HepG2 (cell line): ENCODE results near the gene ID3. TPM values are rescaled to one million over a fixed set of nuclear protein-coding genes. Genes with fewer than 3 reads are reported as not detected.

Source experiments
- CC2D1A ChIP-seq: sonication (generic); formaldehyde crosslinking; IDR thresholded peaks from 2 replicates; pipeline ENCODE4 v1.8.1; 2023; ENCODE audit warnings: mild to moderate bottlenecking, missing genetic modification reagents
- DPF2 ChIP-seq: sonication (generic); formaldehyde crosslinking; IDR thresholded peaks from 2 replicates; pipeline ENCODE4 v1.4.0; 2020; ENCODE audit warnings: mild to moderate bottlenecking, low read depth, missing genetic modification reagents, borderline replicate concordance
- ISX ChIP-seq: sonication (generic); formaldehyde crosslinking; conservative IDR thresholded peaks from 2 replicates; pipeline ENCODE4 v1.5.0; 2020; ENCODE audit warnings: missing genetic modification reagents
- JUND ChIP-seq: sonication (generic); formaldehyde crosslinking; IDR thresholded peaks from 2 replicates; pipeline ENCODE4 v1.8.0; 2022; ENCODE audit warnings: mild to moderate bottlenecking, missing genetic modification reagents
- MYC ChIP-seq: sonication (generic); formaldehyde crosslinking; IDR thresholded peaks from 2 replicates; pipeline ENCODE4 v1.9.0; 2021; ENCODE audit warnings: missing genetic modification reagents, borderline replicate concordance
- NFYC ChIP-seq: IDR thresholded peaks from 2 replicates; pipeline ENCODE4 v1.6.1; 2016; ENCODE audit warnings: missing genetic modification reagents, missing compliant biosample characterization
- NR2C2 ChIP-seq: sonication (generic); formaldehyde crosslinking; IDR thresholded peaks from 2 replicates; pipeline ENCODE4 v1.4.0; 2020; ENCODE audit warnings: missing genetic modification reagents, mild to moderate bottlenecking, moderate library complexity, borderline replicate concordance
- PITX1 ChIP-seq: sonication (generic); formaldehyde crosslinking; IDR thresholded peaks from 2 replicates; pipeline ENCODE4 v1.5.1; 2020; ENCODE audit warnings: mild to moderate bottlenecking, missing genetic modification reagents
- POLR2G ChIP-seq: fragments of 200-400 bp; formaldehyde crosslinking; IDR thresholded peaks from 2 replicates; pipeline ENCODE4 v1.6.1; 2018; ENCODE audit warnings: mild to moderate bottlenecking, low read depth, low read length, moderate library complexity
- RFXAP ChIP-seq: sonication (generic); formaldehyde crosslinking; IDR thresholded peaks from 2 replicates; pipeline ENCODE4 v1.4.0; 2020; ENCODE audit warnings: missing genetic modification reagents, borderline replicate concordance
- SAFB2 ChIP-seq: sonication (generic); formaldehyde crosslinking; IDR thresholded peaks from 2 replicates; pipeline ENCODE4 v1.5.1; 2020; ENCODE audit warnings: missing genetic modification reagents, low read depth, mild to moderate bottlenecking, borderline replicate concordance
- SALL1 ChIP-seq: sonication (generic); formaldehyde crosslinking; IDR thresholded peaks from 2 replicates; pipeline ENCODE4 v1.8.0; 2022; ENCODE audit warnings: mild to moderate bottlenecking, missing genetic modification reagents
- STAG1 ChIP-seq: sonication (generic); formaldehyde crosslinking; IDR thresholded peaks from 2 replicates; pipeline ENCODE4 v1.4.0; 2020; ENCODE audit warnings: missing genetic modification reagents
- TCF12 ChIP-seq, 2 experiments: fragments of 450-650 bp in 1 of 2; sonication (generic) in 1 of 2; formaldehyde crosslinking in 1 of 2; IDR thresholded peaks; 2 replicates each; pipeline versions ENCODE4 v1.6.1 to v1.8.0; 2017 to 2022; ENCODE audit warnings: antibody characterized with exemption in 1 of 2, mild to moderate bottlenecking in 1 of 2, missing genetic modification reagents in 1 of 2, moderate library complexity in 1 of 2
- TGIF2 ChIP-seq: IDR thresholded peaks from 2 replicates; pipeline ENCODE4 v1.6.1; 2016; ENCODE audit warnings: control low read depth, missing compliant biosample characterization
- U2AF2 ChIP-seq: fragments of 200-400 bp; formaldehyde crosslinking; IDR thresholded peaks from 2 replicates; pipeline ENCODE4 v1.6.1; 2017; ENCODE audit warnings: low read depth, mild to moderate bottlenecking, low read length
- ZBTB21 ChIP-seq: sonication (generic); formaldehyde crosslinking; IDR thresholded peaks from 2 replicates; pipeline ENCODE4 v1.4.0; 2020; ENCODE audit warnings: missing genetic modification reagents
- ZMYM3 ChIP-seq: sonication (generic); formaldehyde crosslinking; IDR thresholded peaks from 2 replicates; pipeline ENCODE4 v1.5.1; 2020; ENCODE audit warnings: mild to moderate bottlenecking, missing genetic modification reagents
- ZNF292 ChIP-seq: sonication (generic); formaldehyde crosslinking; IDR thresholded peaks from 2 replicates; pipeline ENCODE4 v1.8.1; 2022; ENCODE audit warnings: mild to moderate bottlenecking, low read depth, missing genetic modification reagents, borderline replicate concordance
- ZNF484 ChIP-seq: sonication (generic); formaldehyde crosslinking; IDR thresholded peaks from 2 replicates; pipeline ENCODE4 v1.5.1; 2020; ENCODE audit warnings: mild to moderate bottlenecking, low read depth, missing genetic modification reagents, borderline replicate concordance
- ZNF691 ChIP-seq: sonication (generic); formaldehyde crosslinking; IDR thresholded peaks from 2 replicates; pipeline ENCODE4 v1.4.0; 2020; ENCODE audit warnings: missing genetic modification reagents, low read depth, mild to moderate bottlenecking, borderline replicate concordance
- ZNF891 ChIP-seq: sonication (generic); formaldehyde crosslinking; IDR thresholded peaks from 2 replicates; pipeline ENCODE4 v1.5.0; 2020; ENCODE audit warnings: mild to moderate bottlenecking, missing genetic modification reagents
- polyA plus RNA-seq, 8 experiments: library from polyadenylated mRNA; depleted of rRNA in 3 of 8; stranded (reverse) in 7 of 8; unstranded in 1 of 8; fragments of >200 nt; fragmentation: Illumina TruSeq in 4 of 8; extraction: Trizol in 4 of 8; gene quantifications; 2 replicates each; pipeline versions ENCODE4 v1.2.1 to v1.2.3, GENCODE V29; 2011 to 2016; ENCODE audit warnings: low read depth in 4 of 8, missing spikeins in 1 of 8, mixed read lengths in 1 of 8; ENCODE audit not compliant: insufficient read depth in 1 of 8
- total RNA-seq, 5 experiments: library from RNA; depleted of rRNA; stranded (reverse); fragments of >200 nt; fragmentation: Illumina TruSeq; extraction: Trizol; gene quantifications; 2 replicates each; pipeline ENCODE4 v1.2.3, GENCODE V29; 2016; ENCODE audit warnings: low read depth in 1 of 5
- TF ChIP-seq, protein P1 (sequence below): sonication (generic); formaldehyde crosslinking; IDR thresholded peaks from 2 replicates; pipeline ENCODE4 v1.4.0; 2020; ENCODE audit warnings: missing genetic modification reagents
- TF ChIP-seq, protein P2 (sequence below): IDR thresholded peaks from 2 replicates; pipeline ENCODE4 v1.6.1; 2016; ENCODE audit warnings: mild to moderate bottlenecking

Gene ID3
- total and polyA plus RNA-seq, 2 of the 13 experiments (the other 11 are each of a cell fraction or from before 2014, with no cell fraction given) = 64.8 to 115 TPM

- TF ChIP-seq ZBTB21 (CRISPR knock-in tag) (peak; percentile 81; the same call in 1 of the 2 replicates), NFYC (CRISPR knock-in tag) (peak; percentile 75), MYC (CRISPR knock-in tag) (peak; percentile 69; the same call in 1 of the 2 replicates), JUND (CRISPR knock-in tag) (0 out of 2 replicates have a peak, but pooled peaks have one; percentile 18), PITX1 (CRISPR knock-in tag) (peak; percentile 94), ISX (CRISPR knock-in tag) (no peak), RFXAP (peak; percentile 94), SALL1 (CRISPR knock-in tag) (peak; percentile 91), DPF2 (CRISPR knock-in tag) (peak; percentile 55; the same call in 1 of the 2 replicates), ZNF891 (no peak), ZMYM3 (CRISPR knock-in tag) (peak; percentile 58; the same call in 1 of the 2 replicates), NR2C2 (CRISPR knock-in tag) (0 out of 2 replicates have a peak, but pooled peaks have one; percentile 23), SAFB2 (CRISPR knock-in tag) (no peak), U2AF2 (0 out of 2 replicates have a peak, but pooled peaks have one; percentile 65), CC2D1A (CRISPR knock-in tag) (no peak), STAG1 (CRISPR knock-in tag) (no peak), ZNF484 (CRISPR knock-in tag) (no peak), ZNF292 (0 out of 2 replicates have a peak, but pooled peaks have one; percentile 29), TGIF2 (CRISPR knock-in tag) (peak; percentile 88), ZNF691 (CRISPR knock-in tag) (no peak), POLR2G (peak; percentile 44), TCF12 (IDR thresholded peaks at IDR 0.05) (no peak), TCF12 (CRISPR knock-in tag; IDR thresholded peaks at IDR 0.05) (0 out of 2 replicates have a peak, but pooled peaks have one; percentile 62)
- TF ChIP-seq, protein P1, sequence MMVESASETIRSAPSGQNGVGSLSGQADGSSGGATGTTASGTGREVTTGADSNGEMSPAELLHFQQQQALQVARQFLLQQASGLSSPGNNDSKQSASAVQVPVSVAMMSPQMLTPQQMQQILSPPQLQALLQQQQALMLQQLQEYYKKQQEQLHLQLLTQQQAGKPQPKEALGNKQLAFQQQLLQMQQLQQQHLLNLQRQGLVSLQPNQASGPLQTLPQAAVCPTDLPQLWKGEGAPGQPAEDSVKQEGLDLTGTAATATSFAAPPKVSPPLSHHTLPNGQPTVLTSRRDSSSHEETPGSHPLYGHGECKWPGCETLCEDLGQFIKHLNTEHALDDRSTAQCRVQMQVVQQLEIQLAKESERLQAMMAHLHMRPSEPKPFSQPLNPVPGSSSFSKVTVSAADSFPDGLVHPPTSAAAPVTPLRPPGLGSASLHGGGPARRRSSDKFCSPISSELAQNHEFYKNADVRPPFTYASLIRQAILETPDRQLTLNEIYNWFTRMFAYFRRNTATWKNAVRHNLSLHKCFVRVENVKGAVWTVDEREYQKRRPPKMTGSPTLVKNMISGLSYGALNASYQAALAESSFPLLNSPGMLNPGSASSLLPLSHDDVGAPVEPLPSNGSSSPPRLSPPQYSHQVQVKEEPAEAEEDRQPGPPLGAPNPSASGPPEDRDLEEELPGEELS = peak; percentile 81
- TF ChIP-seq, protein P2, sequence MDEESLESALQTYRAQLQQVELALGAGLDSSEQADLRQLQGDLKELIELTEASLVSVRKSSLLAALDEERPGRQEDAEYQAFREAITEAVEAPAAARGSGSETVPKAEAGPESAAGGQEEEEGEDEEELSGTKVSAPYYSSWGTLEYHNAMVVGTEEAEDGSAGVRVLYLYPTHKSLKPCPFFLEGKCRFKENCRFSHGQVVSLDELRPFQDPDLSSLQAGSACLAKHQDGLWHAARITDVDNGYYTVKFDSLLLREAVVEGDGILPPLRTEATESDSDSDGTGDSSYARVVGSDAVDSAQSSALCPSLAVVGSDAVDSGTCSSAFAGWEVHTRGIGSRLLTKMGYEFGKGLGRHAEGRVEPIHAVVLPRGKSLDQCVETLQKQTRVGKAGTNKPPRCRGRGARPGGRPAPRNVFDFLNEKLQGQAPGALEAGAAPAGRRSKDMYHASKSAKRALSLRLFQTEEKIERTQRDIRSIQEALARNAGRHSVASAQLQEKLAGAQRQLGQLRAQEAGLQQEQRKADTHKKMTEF = peak; percentile 74; the same call in 1 of the 2 replicates
These were observed 3.0 kb upstream of the ID3 start (continued) for GRCh38 chr1:23562137-23562876.
